Amygdala (tissue), 56 donors: ENCODE data around the gene KLHL35.
"Not testable (repeated sequence)": the region's sequence is repeated elsewhere in the genome, so short reads cannot be mapped to it uniquely, and the experiment has no call there.

ENCODE experiments used
- DNase-seq, 56 donors: peaks; one replicate each; lab custom pipeline; 2025; lab: John Stamatoyannopoulos, UW

Gene KLHL35

DNA sequence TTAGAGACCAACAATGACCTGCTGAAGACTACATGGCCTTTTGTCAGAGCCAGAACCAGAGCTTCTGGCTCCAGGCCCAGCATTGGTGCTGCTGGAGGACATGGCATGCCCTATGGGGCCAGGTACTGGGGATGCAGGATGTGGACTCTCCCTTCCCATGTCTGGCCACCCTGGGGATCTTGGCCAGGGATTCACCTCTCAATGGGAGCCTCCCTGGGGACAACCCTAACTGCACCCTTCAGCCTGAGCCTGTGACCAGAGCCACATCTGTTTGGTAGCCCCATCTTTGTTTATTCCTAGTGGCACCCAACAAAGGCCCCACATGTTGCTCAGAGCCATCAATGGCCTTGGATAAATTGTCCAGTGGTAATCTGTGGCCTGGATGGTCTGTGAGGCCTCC lies 5.8 kb downstream of the KLHL35 start:
- no peak for DNase-seq

DNA sequence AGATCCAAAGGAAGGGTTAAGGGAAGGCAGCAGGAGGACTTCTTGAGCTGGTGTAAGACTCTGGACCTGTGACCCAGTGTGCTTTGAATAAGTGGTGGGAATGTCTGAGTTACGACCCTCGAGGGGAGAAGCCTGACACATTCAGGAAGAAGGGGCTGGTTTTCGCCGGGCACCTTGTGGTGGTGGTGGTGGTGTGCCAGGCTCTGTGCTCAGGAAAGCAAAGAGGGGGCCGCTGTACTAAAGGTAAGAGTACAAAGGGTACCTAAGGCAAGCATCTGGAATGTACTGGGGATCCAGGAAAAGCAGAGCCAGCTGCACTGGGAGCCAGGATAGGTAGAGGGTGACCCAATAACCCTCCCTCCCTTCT lies 6.3 kb downstream of the KLHL35 start:
- no peak for DNase-seq

DNA sequence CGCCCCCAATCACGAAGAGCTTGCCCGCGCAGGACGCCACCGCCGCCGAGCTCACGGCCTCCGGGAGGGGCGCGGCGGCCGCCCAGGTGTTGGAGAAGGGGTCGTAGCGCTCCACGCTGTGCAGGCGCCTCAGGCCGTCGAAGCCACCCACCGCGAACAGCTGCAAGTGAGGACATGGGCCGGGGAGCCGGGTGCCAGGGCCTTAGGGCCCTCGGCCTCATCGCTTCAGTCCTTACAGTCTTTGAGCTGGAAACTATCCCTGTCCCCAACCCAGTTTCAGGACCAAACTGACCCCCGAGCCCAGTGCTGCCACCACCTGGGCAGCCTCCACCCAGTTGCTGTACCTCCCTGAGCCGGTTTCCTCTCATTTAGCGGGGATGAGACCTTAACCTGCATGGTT lies 7.6 kb downstream of the KLHL35 start:
- no peak for DNase-seq

DNA sequence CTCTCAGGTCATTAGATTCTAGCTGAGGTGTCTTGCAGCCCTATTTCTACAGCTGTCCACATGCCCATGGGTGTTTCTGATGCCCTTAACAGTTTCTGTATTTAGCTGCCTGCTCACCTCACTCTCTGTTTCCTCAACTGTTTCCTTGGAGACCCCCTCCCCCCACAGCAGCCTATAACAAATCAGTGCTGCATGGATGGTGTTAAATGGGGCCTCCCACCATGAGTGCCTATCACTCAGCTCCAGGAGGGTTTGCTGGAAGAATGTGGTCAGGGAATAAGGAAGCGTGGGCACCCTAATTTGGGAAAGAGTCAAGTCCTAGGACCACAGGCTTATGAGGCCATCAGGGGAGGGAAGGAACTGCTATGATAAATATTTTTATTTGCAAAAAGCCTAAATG lies 8.6 kb downstream of the KLHL35 start:
- no peak for DNase-seq

GRCh38 chr11:75423721-75424120 lies 9.3 kb downstream of the KLHL35 start:
- DNase-seq, result no peak

- DNase-seq, result no peak
Measured at GRCh38 chr11:75422248-75423231, 10.5 kb downstream of the KLHL35 start.

GRCh38 chr11:75421902-75422247 lies 11.1 kb downstream of the KLHL35 start:
- DNase-seq, result no peak

DNA sequence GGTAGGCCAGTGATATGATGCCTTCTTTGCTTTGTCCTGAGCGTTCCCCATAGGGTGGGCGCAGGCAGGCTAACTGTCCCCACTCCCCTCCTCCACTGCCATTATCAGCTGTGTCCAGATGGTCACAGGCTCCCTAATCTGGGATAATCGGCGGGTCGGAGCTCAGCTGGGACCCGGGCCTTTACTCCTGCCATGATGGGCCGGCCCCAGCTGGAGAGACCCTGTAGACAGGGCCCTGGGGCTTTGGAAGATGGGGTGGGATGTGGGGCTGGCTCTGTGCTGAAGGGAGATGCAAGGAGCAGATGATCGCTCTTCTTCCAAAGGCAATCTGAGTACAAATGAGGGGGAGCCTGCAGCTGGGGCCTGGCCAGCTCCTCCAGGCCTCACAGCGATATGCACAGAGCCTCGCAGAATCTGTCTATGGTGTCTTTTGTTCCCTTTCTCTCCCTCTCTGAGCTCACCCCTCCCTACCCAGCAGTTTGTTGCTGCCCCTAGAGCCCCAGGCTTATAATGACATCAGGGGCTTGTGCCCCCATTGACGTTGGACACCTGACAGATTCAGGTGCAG lies 11.9 kb downstream of the KLHL35 start:
- DNase-seq, result peak in 29 of 56 donors; percentile 12 to 62 (median 37)

GRCh38 chr11:75420224-75421034 lies 12.6 kb downstream of the KLHL35 start:
- DNase-seq, result no peak

GRCh38 chr11:75413864-75414263 lies 19.1 kb downstream of the KLHL35 start:
- DNase-seq, result no peak

GRCh38 chr11:75413146-75413545 lies 19.9 kb downstream of the KLHL35 start:
- not testable (repeated sequence) for DNase-seq

DNA sequence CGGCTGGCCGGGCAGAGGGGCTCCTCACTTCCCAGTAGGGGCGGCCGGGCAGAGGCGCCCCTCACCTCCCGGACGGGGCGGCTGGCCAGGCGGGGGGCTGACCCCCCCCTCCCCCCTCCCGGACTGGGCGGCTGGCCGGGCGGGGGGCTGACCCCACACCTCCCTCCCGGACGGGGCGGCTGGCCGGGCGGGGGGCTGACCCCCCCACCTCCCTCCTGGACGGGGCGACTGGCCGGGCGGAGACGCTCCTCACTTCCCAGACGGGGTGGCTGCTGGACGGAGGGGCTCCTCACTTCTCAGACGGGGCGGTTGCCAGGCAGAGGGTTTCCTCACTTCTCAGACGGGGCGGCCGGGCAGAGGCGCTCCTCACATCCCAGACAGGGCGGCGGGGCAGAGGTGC lies 23.0 kb downstream of the KLHL35 start:
- not testable (repeated sequence) for DNase-seq

DNA sequence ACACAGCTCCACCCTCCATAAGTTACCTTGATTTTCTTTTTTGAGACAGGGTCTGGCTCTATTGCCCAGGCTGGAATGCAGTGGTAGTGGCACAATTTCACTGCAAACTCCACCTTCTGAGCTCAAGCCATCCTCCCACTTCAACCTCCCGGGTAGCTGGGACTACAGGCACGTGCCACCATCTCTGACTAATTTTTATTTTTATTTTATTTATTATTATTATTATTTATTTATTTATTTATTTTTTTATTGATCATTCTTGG lies 24.1 kb downstream of the KLHL35 start:
- no peak for DNase-seq

GRCh38 chr11:75406338-75406777 lies 26.6 kb downstream of the KLHL35 start:
- no peak for DNase-seq

DNA sequence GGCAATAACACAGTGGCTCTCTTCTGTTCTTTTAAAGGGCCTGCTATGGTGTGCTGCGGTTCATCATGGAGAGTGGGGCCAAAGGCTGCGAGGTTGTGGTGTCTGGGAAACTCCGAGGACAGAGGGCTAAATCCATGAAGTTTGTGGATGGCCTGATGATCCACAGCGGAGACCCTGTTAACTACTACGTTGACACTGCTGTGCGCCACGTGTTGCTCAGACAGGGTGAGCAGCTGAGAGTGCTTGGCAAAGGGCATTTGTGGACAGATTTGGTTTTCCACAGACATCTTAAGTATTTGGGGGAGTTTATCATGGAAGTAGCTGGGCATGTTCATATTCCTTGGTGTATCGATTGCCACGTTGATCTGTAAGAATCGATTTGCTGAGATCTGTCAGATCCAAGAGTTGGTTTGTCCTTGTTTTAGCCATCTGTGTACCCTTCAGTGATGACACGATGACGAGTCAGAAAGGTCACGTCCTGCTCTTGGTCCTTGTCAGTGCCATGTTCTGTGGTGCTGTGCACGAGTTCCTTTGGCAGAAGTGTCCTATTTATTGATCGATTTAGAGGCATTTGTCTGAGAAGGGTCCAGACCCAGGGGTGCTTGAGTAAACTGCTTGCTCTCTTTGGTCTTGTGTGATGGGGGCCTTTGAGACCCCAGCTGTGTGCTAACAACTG lies 28.9 kb downstream of the KLHL35 start:
- DNase-seq, result no peak

GRCh38 chr11:75403037-75403436 lies 30.0 kb downstream of the KLHL35 start:
- DNase-seq, result no peak

DNA sequence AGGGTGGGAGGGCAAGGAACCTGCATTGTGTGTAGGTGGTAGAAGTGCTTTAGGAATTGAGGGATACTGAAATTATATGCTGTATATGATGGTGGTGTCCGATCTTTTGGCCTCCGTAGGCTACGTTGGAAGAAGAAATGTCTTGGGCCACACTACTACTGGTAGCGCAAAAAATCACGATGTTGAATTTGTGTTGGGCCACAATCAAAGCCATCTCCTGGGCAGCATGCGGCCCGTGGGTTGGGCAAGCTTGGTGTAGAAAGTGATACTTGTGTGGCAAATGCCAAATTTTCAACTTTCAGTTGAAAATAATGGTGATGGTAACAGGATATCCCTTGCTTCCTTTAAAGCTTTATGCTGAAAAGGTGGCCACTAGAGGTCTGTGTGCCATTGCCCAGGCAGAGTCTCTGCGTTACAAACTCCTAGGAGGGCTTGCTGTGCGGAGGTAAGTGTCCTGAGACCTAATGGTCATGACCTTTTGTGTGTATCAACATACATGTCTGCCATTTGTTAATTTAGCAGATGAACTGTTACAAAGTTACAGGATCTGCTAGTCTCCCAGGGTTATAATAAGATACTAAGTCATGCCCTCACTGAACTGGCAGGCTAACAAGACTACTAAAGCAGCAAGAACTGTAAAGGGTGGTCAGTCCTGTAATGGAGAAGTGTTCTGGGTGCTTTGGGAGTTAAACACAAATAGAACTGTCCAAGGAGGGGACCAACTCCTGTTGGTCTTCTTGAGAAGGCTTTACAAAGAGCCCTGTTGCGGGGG lies 30.8 kb downstream of the KLHL35 start:
- DNase-seq, result no peak

- DNase-seq, result no peak
Measured at GRCh38 chr11:75400146-75400865, 32.7 kb downstream of the KLHL35 start.

DNA sequence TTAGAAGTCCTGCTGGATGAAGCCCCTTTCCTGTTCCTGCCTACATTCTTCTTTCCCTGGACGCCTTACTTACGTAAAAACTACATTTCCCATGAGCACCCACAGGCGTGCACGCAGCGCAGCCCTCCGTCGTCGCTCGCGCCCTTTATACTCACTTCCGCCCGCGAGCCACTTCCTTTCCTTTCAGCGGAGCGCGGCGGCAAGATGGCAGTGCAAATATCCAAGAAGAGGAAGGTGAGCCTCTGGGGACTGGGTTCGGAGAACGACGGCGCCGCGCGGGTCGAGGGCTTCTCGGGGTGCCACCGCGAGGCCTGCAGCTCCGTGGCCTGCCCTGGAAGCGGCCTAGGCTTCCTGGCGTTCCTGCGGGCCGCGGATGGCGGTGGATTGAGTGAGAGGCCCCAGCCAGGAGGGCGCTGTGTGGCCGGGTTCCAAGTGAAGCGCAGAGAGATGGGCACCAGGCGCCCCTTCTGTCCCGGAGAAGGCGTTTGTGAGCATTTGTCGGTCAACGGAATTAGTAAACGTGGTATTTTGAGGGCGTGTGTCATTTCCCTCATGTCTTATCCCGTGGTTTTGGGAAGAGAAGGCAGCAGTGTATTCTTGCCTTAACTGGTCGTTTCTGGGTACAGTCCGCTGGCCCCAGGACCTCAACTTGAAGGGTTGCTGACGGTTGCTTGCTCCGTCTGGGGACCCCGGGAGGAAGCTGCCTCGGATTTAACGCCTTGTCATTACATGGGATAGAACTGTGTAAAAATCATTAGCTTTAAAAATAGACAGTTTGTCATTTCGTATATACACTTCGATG lies 33.5 kb downstream of the KLHL35 start, which contains the start of gene RPS3:
TSS of gene RPS3 (plus strand) at position 175 of the 802 bp plus-strand sequence. CDS start at position 205, 30 bp downstream.
- peak; percentile 40 to 94 (median 83) for DNase-seq
